H9 (cell line): ENCODE measurements around the gene UMOD. TPM values are rescaled to one million over a fixed set of nuclear protein-coding genes. Genes with fewer than 3 reads are reported as not detected.

Source experiments
- DNase-seq: peaks from one replicate; pipeline ENCODE4 v3.0.0-alpha.2; 2017
- H2AFZ ChIP-seq: one replicate; pipeline ENCODE4 v1.6.1; 2013; ENCODE audit warnings: mild to moderate bottlenecking, low read length, control low read depth, moderate library complexity
- H2AK5ac ChIP-seq: 2 replicates; pipeline ENCODE4 v1.6.1; 2013; ENCODE audit warnings: low read length, control low read depth, mixed read lengths; ENCODE audit not compliant: insufficient read length
- H2BK120ac ChIP-seq: one replicate; pipeline ENCODE4 v1.6.1; 2013; ENCODE audit warnings: low read depth, mild to moderate bottlenecking, low read length, control low read depth, inconsistent platforms; ENCODE audit not compliant: poor library complexity, severe bottlenecking
- H2BK12ac ChIP-seq: 2 replicates; pipeline ENCODE4 v1.6.1; 2013; ENCODE audit warnings: low read length, control low read depth, mixed read lengths, low read depth; ENCODE audit not compliant: insufficient read length
- H2BK15ac ChIP-seq: 2 replicates; pipeline ENCODE4 v1.6.1; 2013; ENCODE audit warnings: low read depth, low read length, control low read depth
- H2BK20ac ChIP-seq: one replicate; pipeline ENCODE4 v1.6.1; 2013; ENCODE audit warnings: low read depth, mild to moderate bottlenecking, low read length, control low read depth, inconsistent platforms; ENCODE audit not compliant: poor library complexity, severe bottlenecking
- H2BK5ac ChIP-seq: 2 replicates; pipeline ENCODE4 v1.6.1; 2013; ENCODE audit warnings: low read length, control low read depth, mixed read lengths; ENCODE audit not compliant: insufficient read length
- H3K14ac ChIP-seq: 2 replicates; pipeline ENCODE4 v1.6.1; 2013; ENCODE audit warnings: low read length, control low read depth; ENCODE audit not compliant: insufficient read depth
- H3K18ac ChIP-seq: 2 replicates; pipeline ENCODE4 v1.6.1; 2013; ENCODE audit warnings: low read depth, mild to moderate bottlenecking, mixed read lengths, low read length, control low read depth; ENCODE audit not compliant: insufficient read length
- H3K23ac ChIP-seq: 2 replicates; pipeline ENCODE4 v1.6.1; 2013; ENCODE audit warnings: low read length, control low read depth, mixed read lengths, low read depth; ENCODE audit not compliant: insufficient read length
- H3K23me2 ChIP-seq: 2 replicates; pipeline ENCODE4 v1.6.1; 2013; ENCODE audit warnings: low read depth, mild to moderate bottlenecking, mixed read lengths, low read length, control low read depth; ENCODE audit not compliant: insufficient read length, poor library complexity, severe bottlenecking
- H3K27ac ChIP-seq: 2 replicates; pipeline ENCODE4 v1.5.1; 2013; ENCODE audit warnings: low read length, control low read depth, mixed read lengths, low read depth; ENCODE audit not compliant: insufficient read length
- H3K27me3 ChIP-seq: 2 replicates; pipeline ENCODE4 v1.6.1; 2013; ENCODE audit warnings: low read length, control low read depth, inconsistent platforms; ENCODE audit not compliant: insufficient read depth
- H3K4ac ChIP-seq: 2 replicates; pipeline ENCODE4 v1.6.1; 2013; ENCODE audit warnings: low read depth, mild to moderate bottlenecking, control low read depth, inconsistent platforms, low read length, moderate library complexity
- H3K4me1 ChIP-seq: 2 replicates; pipeline ENCODE4 v1.6.1; 2013; ENCODE audit warnings: low read length, control low read depth, inconsistent platforms; ENCODE audit not compliant: insufficient read depth
- H3K4me2 ChIP-seq: 2 replicates; pipeline ENCODE4 v1.6.1; 2013; ENCODE audit warnings: low read length, control low read depth, mixed read lengths; ENCODE audit not compliant: insufficient read length, insufficient read depth
- H3K56ac ChIP-seq: 2 replicates; pipeline ENCODE4 v1.6.1; 2013; ENCODE audit warnings: low read depth, mild to moderate bottlenecking, mixed read lengths, low read length, control low read depth; ENCODE audit not compliant: insufficient read length
- H3K79me1 ChIP-seq: 2 replicates; pipeline ENCODE4 v1.6.1; 2013; ENCODE audit warnings: low read depth, mild to moderate bottlenecking, moderate library complexity, low read length, control low read depth, inconsistent platforms; ENCODE audit not compliant: insufficient read depth, poor library complexity, severe bottlenecking
- H3K79me2 ChIP-seq: 2 replicates; pipeline ENCODE4 v1.6.1; 2013; ENCODE audit warnings: low read length, control low read depth, inconsistent platforms; ENCODE audit not compliant: insufficient read depth
- H3K9ac ChIP-seq: 2 replicates; pipeline ENCODE4 v1.6.1; 2013; ENCODE audit warnings: low read length, control low read depth, mixed read lengths; ENCODE audit not compliant: insufficient read length; ENCODE audit errors: extremely low read depth
- H3K9me3 ChIP-seq: one replicate; pipeline ENCODE4 v1.6.1; 2013; ENCODE audit warnings: low read depth, low read length, inconsistent platforms; ENCODE audit not compliant: control insufficient read depth
- H3T11ph ChIP-seq: one replicate; pipeline ENCODE4 v1.6.1; 2013; ENCODE audit warnings: mild to moderate bottlenecking, low read length, control low read depth, inconsistent platforms
- H4K20me1 ChIP-seq: one replicate; pipeline ENCODE4 v1.6.1; 2013; ENCODE audit not compliant: control insufficient read depth, insufficient read length, insufficient read depth
- H4K5ac ChIP-seq: 2 replicates; pipeline ENCODE4 v1.6.1; 2013; ENCODE audit warnings: low read depth, mild to moderate bottlenecking, mixed read lengths, low read length, control low read depth; ENCODE audit not compliant: insufficient read length
- H4K8ac ChIP-seq: replicated peaks from 2 replicates; pipeline ENCODE4 v1.6.1; 2013; ENCODE audit warnings: low read length, control low read depth, mixed read lengths, low read depth; ENCODE audit not compliant: insufficient read length
- H4K91ac ChIP-seq: 2 replicates; pipeline ENCODE4 v1.6.1; 2013; ENCODE audit warnings: low read depth, mild to moderate bottlenecking, moderate library complexity, mixed read lengths, low read length, control low read depth; ENCODE audit not compliant: insufficient read length
- H3K27ac Mint-ChIP-seq, 3 experiments: 2 replicates in 2 of 3; 3 replicates in 1 of 3; pipeline ENCODE4 v1.8.0; 2020 to 2021; ENCODE audit warnings: mixed read lengths in 3 of 3, mild to moderate bottlenecking in 1 of 3, moderate library complexity in 1 of 3
- H3K27me3 Mint-ChIP-seq: 2 replicates; pipeline ENCODE4 v1.8.0; 2021; ENCODE audit warnings: low read depth, mild to moderate bottlenecking, moderate library complexity, mixed read lengths
- H3K36me3 Mint-ChIP-seq, 3 experiments: 2 replicates in 2 of 3; 3 replicates in 1 of 3; pipeline ENCODE4 v1.8.0; 2020 to 2021; ENCODE audit warnings: low read depth in 3 of 3, mixed read lengths in 3 of 3; ENCODE audit not compliant: insufficient read depth in 1 of 3
- H3K4me1 Mint-ChIP-seq, 2 experiments: 2 replicates each; pipeline ENCODE4 v1.8.0; 2020; ENCODE audit warnings: mixed read lengths in 2 of 2
- H3K4me3 Mint-ChIP-seq, 2 experiments: 2 replicates in 1 of 2; 3 replicates in 1 of 2; pipeline ENCODE4 v1.8.0; 2020 to 2021; ENCODE audit warnings: mild to moderate bottlenecking in 2 of 2, mixed read lengths in 2 of 2, moderate library complexity in 1 of 2
- H3K9me3 Mint-ChIP-seq, 2 experiments: 2 replicates in 1 of 2; 3 replicates in 1 of 2; pipeline ENCODE4 v1.8.0; 2020; ENCODE audit warnings: mild to moderate bottlenecking in 2 of 2, mixed read lengths in 2 of 2, moderate library complexity in 1 of 2
- CTCF ChIP-seq: fragments of 200-600 bp; sonication (generic); conservative IDR thresholded peaks from 3 replicates; pipeline ENCODE4 v1.8.0; 2021; ENCODE audit warnings: antibody characterized with exemption, mild to moderate bottlenecking
- WGBS: extraction: QIAGEN DNeasy Blood & Tissue Kit; methylation state at CpG from one replicate; pipeline ENCODE4 v1.1.7; 2013; ENCODE audit warnings: missing lambda C conversion rate, low lambda C conversion rate, mixed read lengths; ENCODE audit not compliant: insufficient read length; ENCODE audit errors: extremely low coverage; 5-methylcytosine and 5-hydroxymethylcytosine counted together
- total RNA-seq: library from RNA; stranded (reverse); gene quantifications from 2 replicates; pipeline ENCODE4 v1.2.1, GENCODE V29; 2021

UMOD gene
- total RNA-seq, 1 experiment from 2014 or later, result not detected

GRCh38 chr16:20349615-20350014, 2.9 kb downstream of the UMOD start:
- no peaks in the 10 kb centered on the region for H3K4me1 ChIP-seq
- no peak overlapping the region for H3K9ac ChIP-seq
- no CpG with 5 or more reads among the region's 6 CpGs for WGBS
- no peaks in the 10 kb centered on the region for H3K23me2 ChIP-seq
- H3K4ac ChIP-seq, result no peak overlapping the region
- Mint-ChIP-seq H3K4me1 (peaks cover 9 to 11% of the 10 kb centered on the region in 2 experiments), H3K9me3 (no peaks in the 10 kb centered on the region; a peak in 1 of 5 replicates), H3K36me3 (no peaks in the 10 kb centered on the region), H3K27ac (no peak overlapping the region), H3K27me3 (no peaks in the 10 kb centered on the region; the same call in none of the 2 replicates), H3K4me3 (no peak overlapping the region)
- no peak for DNase-seq
- no peak overlapping the region for H3K56ac ChIP-seq
- H3K4me2 ChIP-seq, result no peak overlapping the region
- no peak overlapping the region for H4K91ac ChIP-seq
- H3K79me1 ChIP-seq, result no peaks in the 10 kb centered on the region
- H4K8ac ChIP-seq, result no peak overlapping the region
- H2BK12ac ChIP-seq, result no peak overlapping the region
- no peak overlapping the region for H2AK5ac ChIP-seq
- peak; percentile 62 for TF ChIP-seq CTCF
- H2BK120ac ChIP-seq, result no peak overlapping the region
- no peak overlapping the region for H3K23ac ChIP-seq
- no peak overlapping the region for H3K27ac ChIP-seq
- H2AFZ ChIP-seq, result no peak overlapping the region
- H3T11ph ChIP-seq, result no peak overlapping the region
- H4K20me1 ChIP-seq, result no peaks in the 10 kb centered on the region
- H3K9me3 ChIP-seq, result no peaks in the 10 kb centered on the region
- H2BK20ac ChIP-seq, result no peak overlapping the region
- H3K14ac ChIP-seq, result no peak overlapping the region
- no peak overlapping the region for H2BK5ac ChIP-seq
- H3K79me2 ChIP-seq, result no peaks in the 10 kb centered on the region
- no peaks in the 10 kb centered on the region for H3K27me3 ChIP-seq
- H3K18ac ChIP-seq, result no peak overlapping the region
- H2BK15ac ChIP-seq, result no peak overlapping the region
- no peak overlapping the region for H4K5ac ChIP-seq
